GM21529 (cell line): Measurements from ENCODE around the gene CACNA2D3.

Experiments
- ATAC-seq: cut with Tn5 transposase; IDR thresholded peaks from one replicate; pipeline ENCODE4 v1.9.1; 2021; ENCODE audit not compliant: unreplicated experiment

The CACNA2D3 gene

GRCh38 chr3:54861248-54862067 is 739.1 kb downstream of the CACNA2D3 start:
- ATAC-seq = no peak

- ATAC-seq = no peak
Measured at GRCh38 chr3:54862526-54862925, 740.2 kb downstream of the CACNA2D3 start.

GRCh38 chr3:54863366-54863765 is 741.0 kb downstream of the CACNA2D3 start:
- ATAC-seq = no peak

- no peak for ATAC-seq
Measured at GRCh38 chr3:54863786-54864185, 741.4 kb downstream of the CACNA2D3 start.

GRCh38 chr3:54865316-54865715 is 743.0 kb downstream of the CACNA2D3 start:
- no peak for ATAC-seq

- ATAC-seq = no peak
Measured at GRCh38 chr3:54866251-54866650, 743.9 kb downstream of the CACNA2D3 start.

- no peak for ATAC-seq
Measured at GRCh38 chr3:54870423-54870822, 748.1 kb downstream of the CACNA2D3 start.

GRCh38 chr3:54871867-54872266 is 749.5 kb downstream of the CACNA2D3 start:
- ATAC-seq = no peak

- ATAC-seq = no peak
Measured at GRCh38 chr3:54873059-54874010, 751.0 kb downstream of the CACNA2D3 start.

- no peak for ATAC-seq
Measured at GRCh38 chr3:54874816-54875556, 752.6 kb downstream of the CACNA2D3 start.

- no peak for ATAC-seq
Measured at GRCh38 chr3:54875596-54876268, 753.4 kb downstream of the CACNA2D3 start.

GRCh38 chr3:54876694-54877093 is 754.3 kb downstream of the CACNA2D3 start:
- ATAC-seq = no peak

- ATAC-seq = no peak
Measured at GRCh38 chr3:54877730-54878129, 755.4 kb downstream of the CACNA2D3 start.

- ATAC-seq = no peak
Measured at GRCh38 chr3:54878145-54878544, 755.8 kb downstream of the CACNA2D3 start.

- ATAC-seq = no peak
Measured at GRCh38 chr3:54882129-54882833, 759.9 kb downstream of the CACNA2D3 start.

- ATAC-seq = no peak
Measured at GRCh38 chr3:54888162-54888561, 765.8 kb downstream of the CACNA2D3 start.

- no peak for ATAC-seq
Measured at GRCh38 chr3:54888873-54889272, 766.5 kb downstream of the CACNA2D3 start.

- ATAC-seq = no peak
Measured at GRCh38 chr3:54889731-54890130, 767.4 kb downstream of the CACNA2D3 start.

GRCh38 chr3:54891540-54891897 is 769.2 kb downstream of the CACNA2D3 start:
- no peak for ATAC-seq

GRCh38 chr3:54892168-54892567 is 769.8 kb downstream of the CACNA2D3 start:
- ATAC-seq = no peak
